ENCODE data around the gene ATXN2.

Gene ATXN2

GRCh38 chr12:111408116-111408440 is 191.0 kb downstream of the ATXN2 start:
- DNase-seq (ENCODE audit: low read depth) = no peak
- TF ChIP-seq, protein P1, sequence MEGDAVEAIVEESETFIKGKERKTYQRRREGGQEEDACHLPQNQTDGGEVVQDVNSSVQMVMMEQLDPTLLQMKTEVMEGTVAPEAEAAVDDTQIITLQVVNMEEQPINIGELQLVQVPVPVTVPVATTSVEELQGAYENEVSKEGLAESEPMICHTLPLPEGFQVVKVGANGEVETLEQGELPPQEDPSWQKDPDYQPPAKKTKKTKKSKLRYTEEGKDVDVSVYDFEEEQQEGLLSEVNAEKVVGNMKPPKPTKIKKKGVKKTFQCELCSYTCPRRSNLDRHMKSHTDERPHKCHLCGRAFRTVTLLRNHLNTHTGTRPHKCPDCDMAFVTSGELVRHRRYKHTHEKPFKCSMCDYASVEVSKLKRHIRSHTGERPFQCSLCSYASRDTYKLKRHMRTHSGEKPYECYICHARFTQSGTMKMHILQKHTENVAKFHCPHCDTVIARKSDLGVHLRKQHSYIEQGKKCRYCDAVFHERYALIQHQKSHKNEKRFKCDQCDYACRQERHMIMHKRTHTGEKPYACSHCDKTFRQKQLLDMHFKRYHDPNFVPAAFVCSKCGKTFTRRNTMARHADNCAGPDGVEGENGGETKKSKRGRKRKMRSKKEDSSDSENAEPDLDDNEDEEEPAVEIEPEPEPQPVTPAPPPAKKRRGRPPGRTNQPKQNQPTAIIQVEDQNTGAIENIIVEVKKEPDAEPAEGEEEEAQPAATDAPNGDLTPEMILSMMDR (IDR thresholded peaks at IDR 0.05; ENCODE audit: low read length, missing control alignments) = no peak
- peak overlapping the region; percentile 90 for H3K4me3 ChIP-seq (replicated peaks; ENCODE audit: low read depth, low read length)

- peak overlapping the region; percentile 90 for H3K4me3 ChIP-seq (replicated peaks; ENCODE audit: low read depth, low read length)
- TF ChIP-seq, protein P1 (IDR thresholded peaks at IDR 0.05; ENCODE audit: low read length, missing control alignments) = no peak
These were observed 191.6 kb downstream of the ATXN2 start for GRCh38 chr12:111407377-111408115.

GRCh38 chr12:111406474-111407376 is 192.4 kb downstream of the ATXN2 start:
- TF ChIP-seq, protein P1 (IDR thresholded peaks at IDR 0.05; ENCODE audit: low read length, missing control alignments) = no peak
- peak overlapping the region; percentile 90 for H3K4me3 ChIP-seq (replicated peaks; ENCODE audit: low read depth, low read length)
- no peak for DNase-seq (ENCODE audit: low read depth)

More at GRCh38 chr12:111407377-111408115, 191.6 kb downstream of the ATXN2 start:
- no peak for DNase-seq (ENCODE audit: low read depth)

DNA sequence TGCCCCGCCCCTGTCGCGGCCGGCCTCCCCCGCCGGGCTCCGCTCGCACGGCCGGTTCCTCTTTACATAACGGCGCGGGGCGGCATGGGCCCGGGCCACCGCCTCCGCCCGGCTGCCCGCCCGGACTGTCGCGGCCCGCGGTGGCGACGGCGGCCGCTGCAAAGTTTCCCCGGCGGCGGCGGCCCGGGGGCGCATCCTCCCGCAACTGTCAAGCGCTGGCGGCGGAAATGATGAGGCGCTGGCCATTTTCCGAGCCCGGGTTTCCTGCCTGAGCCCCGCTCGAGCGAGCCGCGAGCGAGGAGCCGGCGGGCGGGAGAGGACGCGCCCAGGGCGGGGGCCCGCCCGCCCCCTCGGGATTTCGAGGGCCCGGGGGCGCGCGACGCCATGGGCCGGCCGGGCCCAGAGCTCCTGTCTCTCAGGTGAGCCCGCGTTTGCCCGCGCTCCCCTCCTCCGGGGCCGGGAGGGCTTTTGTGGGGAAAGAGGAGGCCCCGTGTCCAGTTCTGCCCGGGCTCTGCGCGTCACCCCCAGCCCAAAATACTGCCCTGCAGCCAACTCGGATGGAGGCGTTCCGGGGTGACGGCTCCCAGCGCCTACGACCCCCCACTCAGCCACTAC is 193.1 kb downstream of the ATXN2 start, which contains the start of gene SH2B3:
Gene SH2B3 (plus strand): TSS at position 65 of the 615 bp plus-strand sequence. CDS start 12,223 bp downstream, outside the sequence.
- TF ChIP-seq, protein P1 (IDR thresholded peaks at IDR 0.05; ENCODE audit: low read length, missing control alignments) = no peak
- DNase-seq (ENCODE audit: low read depth) = no peak
- H3K4me3 ChIP-seq (replicated peaks; ENCODE audit: low read depth, low read length) = peak within 1 kb of the TSS; percentile 90

GRCh38 chr12:111405149-111405858 is 193.8 kb downstream of the ATXN2 start:
- TF ChIP-seq, protein P1 (IDR thresholded peaks at IDR 0.05; ENCODE audit: low read length, missing control alignments) = peak; percentile 24
- peak; percentile 96 for DNase-seq (ENCODE audit: low read depth)
- H3K4me3 ChIP-seq (replicated peaks; ENCODE audit: low read depth, low read length) = peak overlapping the region; percentile 54
